ENCODE results near the gene KRT78.

GRCh38 chr12:52794479-52795331 is 54.1 kb downstream of the KRT78 start:
- TF ChIP-seq, protein P1, sequence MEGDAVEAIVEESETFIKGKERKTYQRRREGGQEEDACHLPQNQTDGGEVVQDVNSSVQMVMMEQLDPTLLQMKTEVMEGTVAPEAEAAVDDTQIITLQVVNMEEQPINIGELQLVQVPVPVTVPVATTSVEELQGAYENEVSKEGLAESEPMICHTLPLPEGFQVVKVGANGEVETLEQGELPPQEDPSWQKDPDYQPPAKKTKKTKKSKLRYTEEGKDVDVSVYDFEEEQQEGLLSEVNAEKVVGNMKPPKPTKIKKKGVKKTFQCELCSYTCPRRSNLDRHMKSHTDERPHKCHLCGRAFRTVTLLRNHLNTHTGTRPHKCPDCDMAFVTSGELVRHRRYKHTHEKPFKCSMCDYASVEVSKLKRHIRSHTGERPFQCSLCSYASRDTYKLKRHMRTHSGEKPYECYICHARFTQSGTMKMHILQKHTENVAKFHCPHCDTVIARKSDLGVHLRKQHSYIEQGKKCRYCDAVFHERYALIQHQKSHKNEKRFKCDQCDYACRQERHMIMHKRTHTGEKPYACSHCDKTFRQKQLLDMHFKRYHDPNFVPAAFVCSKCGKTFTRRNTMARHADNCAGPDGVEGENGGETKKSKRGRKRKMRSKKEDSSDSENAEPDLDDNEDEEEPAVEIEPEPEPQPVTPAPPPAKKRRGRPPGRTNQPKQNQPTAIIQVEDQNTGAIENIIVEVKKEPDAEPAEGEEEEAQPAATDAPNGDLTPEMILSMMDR (conservative IDR thresholded peaks at IDR 0.05; ENCODE audit: low read depth, low read length) = no peak
- no peak for TF ChIP-seq EZH2 (IDR thresholded peaks at IDR 0.05; ENCODE audit: borderline replicate concordance, low read depth, low read length, poor library complexity, severe bottlenecking)

Measured in A673 (cell line).